HEK293 (cell line): ENCODE measurements around the gene NDUFS1.

Source experiments
- CTCF ChIA-PET: fragments of 350-600 bp; formaldehyde crosslinking; extraction: SDS; loops from one replicate; lab custom pipeline; 2021; ENCODE audit warnings: antibody characterized with exemption; lab: Yijun Ruan, JAX
- POLR2A ChIA-PET: fragments of 300-600 bp; formaldehyde crosslinking; extraction: SDS; loops from one replicate; lab custom pipeline; 2020; ENCODE audit warnings: antibody characterized with exemption, inconsistent platforms; lab: Yijun Ruan, JAX
- H3K27ac ChIP-seq: fragments of 200-500 bp; sonication (Bioruptor generic); 2 replicates; pipeline ENCODE4 v1.5.1; 2014; ENCODE audit warnings: low read depth, low read length, control low read depth, inconsistent platforms; ENCODE audit errors: extremely low read depth
- H3K36me3 ChIP-seq, 2 experiments: fragments of 200-500 bp in 1 of 2; sonication (Bioruptor generic) in 1 of 2; 1 replicate in 1 of 2; 2 replicates in 1 of 2; pipeline ENCODE4 v1.5.1; 2014 to 2017; ENCODE audit warnings: inconsistent platforms in 2 of 2, low read length in 2 of 2; ENCODE audit not compliant: control insufficient read depth in 2 of 2, insufficient read depth in 1 of 2
- H3K4me1 ChIP-seq: fragments of 200-500 bp; sonication (Bioruptor generic); 2 replicates; pipeline ENCODE4 v1.5.1; 2014; ENCODE audit warnings: mild to moderate bottlenecking, low read length, inconsistent platforms; ENCODE audit not compliant: control insufficient read depth, insufficient read depth
- H3K4me3 ChIP-seq: 2 replicates; pipeline ENCODE4 v1.5.1; 2011; ENCODE audit warnings: low read depth, mild to moderate bottlenecking, control low read depth, low read length, moderate library complexity
- H3K9me3 ChIP-seq: fragments of 200-500 bp; sonication (Bioruptor generic); 2 replicates; pipeline ENCODE4 v1.5.1; 2014; ENCODE audit warnings: low read depth, low read length, inconsistent platforms; ENCODE audit not compliant: control insufficient read depth, insufficient read depth
- GLI2 ChIP-seq: fragments of 450-650 bp; formaldehyde crosslinking; IDR thresholded peaks from 2 replicates; pipeline ENCODE4; 2017; ENCODE audit warnings: missing biosample characterization, missing genetic modification characterization, low read depth, borderline replicate concordance
- REPIN1 ChIP-seq: fragments of 450-650 bp; formaldehyde crosslinking; IDR thresholded peaks from 2 replicates; pipeline ENCODE4 v1.5.1; 2017; ENCODE audit warnings: missing biosample characterization, missing genetic modification characterization, low read depth
- ZFP3 ChIP-seq: fragments of 450-650 bp; formaldehyde crosslinking; IDR thresholded peaks from 2 replicates; pipeline ENCODE4 v1.5.1; 2016; ENCODE audit warnings: low read depth, missing biosample characterization, missing genetic modification characterization
- ZIC2 ChIP-seq: fragments of 450-650 bp; formaldehyde crosslinking; IDR thresholded peaks from 2 replicates; pipeline ENCODE4 v1.5.1; 2016; ENCODE audit warnings: missing biosample characterization, missing genetic modification characterization
- ZNF121 ChIP-seq: fragments of 450-650 bp; formaldehyde crosslinking; IDR thresholded peaks from 2 replicates; pipeline ENCODE4 v1.5.1; 2016; ENCODE audit warnings: missing biosample characterization, missing genetic modification characterization
- ZNF223 ChIP-seq: fragments of 450-650 bp; formaldehyde crosslinking; IDR thresholded peaks from 2 replicates; pipeline ENCODE4 v1.5.1; 2016; ENCODE audit warnings: missing biosample characterization, missing genetic modification characterization
- ZNF239 ChIP-seq: fragments of 450-650 bp; formaldehyde crosslinking; IDR thresholded peaks from 2 replicates; pipeline ENCODE4 v1.5.1; 2016; ENCODE audit warnings: missing biosample characterization, missing genetic modification characterization
- ZNF292 ChIP-seq: fragments of 450-650 bp; formaldehyde crosslinking; IDR thresholded peaks from 2 replicates; pipeline ENCODE4 v1.5.1; 2016; ENCODE audit warnings: low read depth, missing biosample characterization, missing genetic modification characterization, borderline replicate concordance
- ZNF350 ChIP-seq: fragments of 450-650 bp; formaldehyde crosslinking; IDR thresholded peaks from 2 replicates; pipeline ENCODE4 v1.5.0; 2017; ENCODE audit warnings: missing biosample characterization, mild to moderate bottlenecking, missing genetic modification characterization
- ZNF37A ChIP-seq: fragments of 450-650 bp; IDR thresholded peaks from 2 replicates; pipeline ENCODE4 v1.5.1; 2018; ENCODE audit warnings: missing biosample characterization, missing genetic modification characterization
- ZNF394 ChIP-seq: fragments of 450-650 bp; formaldehyde crosslinking; IDR thresholded peaks from 2 replicates; pipeline ENCODE4 v1.5.1; 2016; ENCODE audit warnings: missing biosample characterization, missing genetic modification characterization, mild to moderate bottlenecking, moderate library complexity, borderline replicate concordance
- ZNF416 ChIP-seq: fragments of 450-650 bp; formaldehyde crosslinking; IDR thresholded peaks from 2 replicates; pipeline ENCODE4 v1.5.1; 2016; ENCODE audit warnings: missing biosample characterization, missing genetic modification characterization
- ZNF510 ChIP-seq: fragments of 450-650 bp; formaldehyde crosslinking; IDR thresholded peaks from 2 replicates; pipeline ENCODE4 v1.5.1; 2018; ENCODE audit warnings: mild to moderate bottlenecking, missing genetic modification characterization, missing biosample characterization; ENCODE audit not compliant: insufficient replicate concordance
- ZNF560 ChIP-seq: fragments of 450-650 bp; formaldehyde crosslinking; IDR thresholded peaks from 2 replicates; pipeline ENCODE4 v1.5.1; 2017; ENCODE audit warnings: missing biosample characterization, missing genetic modification characterization, borderline replicate concordance
- ZNF623 ChIP-seq: fragments of 450-650 bp; formaldehyde crosslinking; IDR thresholded peaks from 2 replicates; pipeline ENCODE4 v1.5.1; 2016; ENCODE audit warnings: missing biosample characterization, missing genetic modification characterization
- ZNF670 ChIP-seq: fragments of 450-650 bp; formaldehyde crosslinking; IDR thresholded peaks from 2 replicates; pipeline ENCODE4 v1.5.1; 2016; ENCODE audit warnings: missing biosample characterization, missing genetic modification characterization, low read depth
- ZNF701 ChIP-seq: fragments of 450-650 bp; formaldehyde crosslinking; IDR thresholded peaks from 2 replicates; pipeline ENCODE4 v1.5.1; 2016; ENCODE audit warnings: missing biosample characterization, missing genetic modification characterization
- ZNF785 ChIP-seq: fragments of 450-650 bp; formaldehyde crosslinking; IDR thresholded peaks from 2 replicates; pipeline ENCODE4 v1.5.1; 2016; ENCODE audit warnings: missing biosample characterization, missing genetic modification characterization
- TF ChIP-seq, protein P1 (sequence below): fragments of 450-650 bp; formaldehyde crosslinking; conservative IDR thresholded peaks from 2 replicates; pipeline ENCODE4 v1.5.1; 2016; ENCODE audit warnings: low read depth, missing biosample characterization, missing genetic modification characterization
- TF ChIP-seq, protein P2 (sequence below): fragments of 450-650 bp; formaldehyde crosslinking; IDR thresholded peaks from 2 replicates; pipeline ENCODE4 v1.5.1; 2017; ENCODE audit warnings: missing biosample characterization, missing genetic modification characterization
- TF ChIP-seq, protein P3 (sequence below): fragments of 450-650 bp; formaldehyde crosslinking; IDR thresholded peaks from 2 replicates; pipeline ENCODE4 v1.5.1; 2016; ENCODE audit warnings: missing biosample characterization, missing genetic modification characterization
- TF ChIP-seq, protein P4 (sequence below): fragments of 450-650 bp; formaldehyde crosslinking; IDR thresholded peaks from 2 replicates; pipeline ENCODE4 v1.5.0; 2017; ENCODE audit warnings: missing biosample characterization, missing genetic modification characterization, borderline replicate concordance

NDUFS1 gene

DNA sequence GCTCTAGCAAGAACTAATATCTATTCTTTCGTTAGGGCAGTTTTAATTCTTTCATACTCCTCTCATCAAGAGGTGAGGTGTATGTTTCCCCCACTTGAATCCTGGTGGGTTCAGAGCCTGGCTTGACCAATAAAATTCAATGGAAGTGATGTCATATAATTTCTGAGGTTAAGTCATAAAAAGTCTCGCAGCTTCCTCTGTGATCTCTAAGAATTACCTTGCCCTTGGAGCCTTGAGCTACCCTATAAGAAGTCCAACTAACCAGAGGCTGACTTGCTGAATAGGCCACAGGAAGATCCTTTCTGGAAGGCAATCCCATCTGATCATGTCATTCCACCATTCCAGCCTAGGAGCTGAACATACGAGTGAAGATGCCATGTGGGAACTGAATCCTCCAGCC lies 47.1 kb downstream of the NDUFS1 start:
- H3K9me3 ChIP-seq: no peaks in the 10 kb centered on the region
- H3K36me3 ChIP-seq: peaks cover 8 to 24% of the 10 kb centered on the region in 2 experiments; a peak in 2 of 3 replicates
- no peak for TF ChIP-seq ZNF121
- peak; percentile 94 for TF ChIP-seq ZNF350 (tag by site-specific recombination)
- no peak for TF ChIP-seq ZIC2 (tag by site-specific recombination)
- ChIA-PET POLR2A (no interaction called here), CTCF (no interaction called here)
- no peak overlapping the region for H3K4me3 ChIP-seq
- H3K4me1 ChIP-seq: no peaks in the 10 kb centered on the region
- no peak overlapping the region for H3K27ac ChIP-seq

DNA sequence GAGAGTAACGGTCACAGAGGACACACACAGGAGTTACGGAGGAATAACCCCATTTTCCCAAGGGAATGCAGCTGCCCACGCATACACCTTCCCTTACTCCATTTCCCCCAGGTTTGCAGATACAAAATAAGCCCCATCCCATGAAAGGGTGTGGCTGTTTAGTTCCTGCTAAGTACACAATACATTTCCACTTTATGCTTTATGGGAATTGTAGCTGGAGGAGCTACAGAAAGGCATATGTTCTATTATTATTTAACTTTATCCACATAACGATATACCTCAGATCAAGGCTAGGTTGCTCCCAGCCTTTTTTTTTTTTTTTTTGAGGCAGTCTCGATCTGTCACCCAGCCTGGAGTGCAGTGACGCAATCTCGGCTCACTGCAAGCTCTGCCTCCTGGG lies 50.5 kb downstream of the NDUFS1 start:
- ChIA-PET CTCF (no interaction called here), POLR2A (no interaction called here)
- Histone ChIP-seq H3K4me3 (no peak overlapping the region), H3K4me1 (no peaks in the 10 kb centered on the region), H3K9me3 (no peaks in the 10 kb centered on the region), H3K36me3 (peaks cover 0 to 12% of the 10 kb centered on the region in 2 experiments; a peak in 2 of 3 replicates), H3K27ac (no peak overlapping the region)
- no peak for TF ChIP-seq ZFP3 (tag by site-specific recombination)
- TF ChIP-seq ZNF239 (tag by site-specific recombination): no peak
- TF ChIP-seq, protein P1, sequence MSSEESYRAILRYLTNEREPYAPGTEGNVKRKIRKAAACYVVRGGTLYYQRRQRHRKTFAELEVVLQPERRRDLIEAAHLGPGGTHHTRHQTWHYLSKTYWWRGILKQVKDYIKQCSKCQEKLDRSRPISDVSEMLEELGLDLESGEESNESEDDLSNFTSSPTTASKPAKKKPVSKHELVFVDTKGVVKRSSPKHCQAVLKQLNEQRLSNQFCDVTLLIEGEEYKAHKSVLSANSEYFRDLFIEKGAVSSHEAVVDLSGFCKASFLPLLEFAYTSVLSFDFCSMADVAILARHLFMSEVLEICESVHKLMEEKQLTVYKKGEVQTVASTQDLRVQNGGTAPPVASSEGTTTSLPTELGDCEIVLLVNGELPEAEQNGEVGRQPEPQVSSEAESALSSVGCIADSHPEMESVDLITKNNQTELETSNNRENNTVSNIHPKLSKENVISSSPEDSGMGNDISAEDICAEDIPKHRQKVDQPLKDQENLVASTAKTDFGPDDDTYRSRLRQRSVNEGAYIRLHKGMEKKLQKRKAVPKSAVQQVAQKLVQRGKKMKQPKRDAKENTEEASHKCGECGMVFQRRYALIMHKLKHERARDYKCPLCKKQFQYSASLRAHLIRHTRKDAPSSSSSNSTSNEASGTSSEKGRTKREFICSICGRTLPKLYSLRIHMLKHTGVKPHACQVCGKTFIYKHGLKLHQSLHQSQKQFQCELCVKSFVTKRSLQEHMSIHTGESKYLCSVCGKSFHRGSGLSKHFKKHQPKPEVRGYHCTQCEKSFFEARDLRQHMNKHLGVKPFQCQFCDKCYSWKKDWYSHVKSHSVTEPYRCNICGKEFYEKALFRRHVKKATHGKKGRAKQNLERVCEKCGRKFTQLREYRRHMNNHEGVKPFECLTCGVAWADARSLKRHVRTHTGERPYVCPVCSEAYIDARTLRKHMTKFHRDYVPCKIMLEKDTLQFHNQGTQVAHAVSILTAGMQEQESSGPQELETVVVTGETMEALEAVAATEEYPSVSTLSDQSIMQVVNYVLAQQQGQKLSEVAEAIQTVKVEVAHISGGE (tag by site-specific recombination): no peak
- TF ChIP-seq, protein P2, sequence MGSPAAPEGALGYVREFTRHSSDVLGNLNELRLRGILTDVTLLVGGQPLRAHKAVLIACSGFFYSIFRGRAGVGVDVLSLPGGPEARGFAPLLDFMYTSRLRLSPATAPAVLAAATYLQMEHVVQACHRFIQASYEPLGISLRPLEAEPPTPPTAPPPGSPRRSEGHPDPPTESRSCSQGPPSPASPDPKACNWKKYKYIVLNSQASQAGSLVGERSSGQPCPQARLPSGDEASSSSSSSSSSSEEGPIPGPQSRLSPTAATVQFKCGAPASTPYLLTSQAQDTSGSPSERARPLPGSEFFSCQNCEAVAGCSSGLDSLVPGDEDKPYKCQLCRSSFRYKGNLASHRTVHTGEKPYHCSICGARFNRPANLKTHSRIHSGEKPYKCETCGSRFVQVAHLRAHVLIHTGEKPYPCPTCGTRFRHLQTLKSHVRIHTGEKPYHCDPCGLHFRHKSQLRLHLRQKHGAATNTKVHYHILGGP (tag by site-specific recombination): no peak
- TF ChIP-seq ZNF510 (tag by site-specific recombination): no peak
- no peak for TF ChIP-seq REPIN1 (tag by site-specific recombination)
- no peak for TF ChIP-seq ZNF701
- TF ChIP-seq ZNF416: no peak
- no peak for TF ChIP-seq ZNF394 (tag by site-specific recombination)
- no peak for TF ChIP-seq ZNF292 (tag by site-specific recombination)
- no peak for TF ChIP-seq GLI2 (tag by site-specific recombination)
- TF ChIP-seq ZNF560: no peak
- TF ChIP-seq, protein P3, sequence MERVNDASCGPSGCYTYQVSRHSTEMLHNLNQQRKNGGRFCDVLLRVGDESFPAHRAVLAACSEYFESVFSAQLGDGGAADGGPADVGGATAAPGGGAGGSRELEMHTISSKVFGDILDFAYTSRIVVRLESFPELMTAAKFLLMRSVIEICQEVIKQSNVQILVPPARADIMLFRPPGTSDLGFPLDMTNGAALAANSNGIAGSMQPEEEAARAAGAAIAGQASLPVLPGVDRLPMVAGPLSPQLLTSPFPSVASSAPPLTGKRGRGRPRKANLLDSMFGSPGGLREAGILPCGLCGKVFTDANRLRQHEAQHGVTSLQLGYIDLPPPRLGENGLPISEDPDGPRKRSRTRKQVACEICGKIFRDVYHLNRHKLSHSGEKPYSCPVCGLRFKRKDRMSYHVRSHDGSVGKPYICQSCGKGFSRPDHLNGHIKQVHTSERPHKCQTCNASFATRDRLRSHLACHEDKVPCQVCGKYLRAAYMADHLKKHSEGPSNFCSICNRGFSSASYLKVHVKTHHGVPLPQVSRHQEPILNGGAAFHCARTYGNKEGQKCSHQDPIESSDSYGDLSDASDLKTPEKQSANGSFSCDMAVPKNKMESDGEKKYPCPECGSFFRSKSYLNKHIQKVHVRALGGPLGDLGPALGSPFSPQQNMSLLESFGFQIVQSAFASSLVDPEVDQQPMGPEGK (tag by site-specific recombination): no peak
- TF ChIP-seq, protein P4, sequence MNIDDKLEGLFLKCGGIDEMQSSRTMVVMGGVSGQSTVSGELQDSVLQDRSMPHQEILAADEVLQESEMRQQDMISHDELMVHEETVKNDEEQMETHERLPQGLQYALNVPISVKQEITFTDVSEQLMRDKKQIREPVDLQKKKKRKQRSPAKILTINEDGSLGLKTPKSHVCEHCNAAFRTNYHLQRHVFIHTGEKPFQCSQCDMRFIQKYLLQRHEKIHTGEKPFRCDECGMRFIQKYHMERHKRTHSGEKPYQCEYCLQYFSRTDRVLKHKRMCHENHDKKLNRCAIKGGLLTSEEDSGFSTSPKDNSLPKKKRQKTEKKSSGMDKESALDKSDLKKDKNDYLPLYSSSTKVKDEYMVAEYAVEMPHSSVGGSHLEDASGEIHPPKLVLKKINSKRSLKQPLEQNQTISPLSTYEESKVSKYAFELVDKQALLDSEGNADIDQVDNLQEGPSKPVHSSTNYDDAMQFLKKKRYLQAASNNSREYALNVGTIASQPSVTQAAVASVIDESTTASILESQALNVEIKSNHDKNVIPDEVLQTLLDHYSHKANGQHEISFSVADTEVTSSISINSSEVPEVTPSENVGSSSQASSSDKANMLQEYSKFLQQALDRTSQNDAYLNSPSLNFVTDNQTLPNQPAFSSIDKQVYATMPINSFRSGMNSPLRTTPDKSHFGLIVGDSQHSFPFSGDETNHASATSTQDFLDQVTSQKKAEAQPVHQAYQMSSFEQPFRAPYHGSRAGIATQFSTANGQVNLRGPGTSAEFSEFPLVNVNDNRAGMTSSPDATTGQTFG (tag by site-specific recombination): no peak
- no peak for TF ChIP-seq ZNF670 (tag by site-specific recombination)
- no peak for TF ChIP-seq ZNF623 (tag by site-specific recombination)
- no peak for TF ChIP-seq ZNF785 (tag by site-specific recombination)
- no peak for TF ChIP-seq ZNF223 (tag by site-specific recombination)
- no peak for TF ChIP-seq ZNF37A
